WI38 (cell line): Measurements from ENCODE around the gene BEND6.

Experiments
- H3K4me3 ChIP-seq: 2 replicates; pipeline ENCODE4 v1.5.1; 2011; ENCODE audit warnings: low read depth, mild to moderate bottlenecking, control low read depth, low read length
- CTCF ChIP-seq: IDR thresholded peaks from 2 replicates; pipeline ENCODE4 v1.5.1; 2012; ENCODE audit warnings: low read depth, mild to moderate bottlenecking, control low read depth, low read length

Gene BEND6

GRCh38 chr6:57074383-57074782, 119.5 kb downstream of the BEND6 start:
- no peak overlapping the region for H3K4me3 ChIP-seq
- TF ChIP-seq CTCF: no peak

- no peak for TF ChIP-seq CTCF
- no peak overlapping the region for H3K4me3 ChIP-seq
These were observed 120.2 kb downstream of the BEND6 start for GRCh38 chr6:57075092-57075491.
